ENCODE measurements around the gene EEF1AKMT2.

GRCh38 chr10:124765256-124765655, 26.4 kb downstream of the EEF1AKMT2 start:
- TF ChIP-seq ZNF565 (CRISPR knock-in tag; conservative IDR thresholded peaks at IDR 0.05; ENCODE audit: low read depth) (no peak), CSRNP3 (CRISPR knock-in tag; IDR thresholded peaks at IDR 0.05) (no peak), ZC3H10 (CRISPR knock-in tag; IDR thresholded peaks at IDR 0.05) (no peak), ARNTL (CRISPR knock-in tag; IDR thresholded peaks at IDR 0.05; ENCODE audit: borderline replicate concordance, low read depth) (no peak), ISL1 (CRISPR knock-in tag; IDR thresholded peaks at IDR 0.05) (no peak)
- TF ChIP-seq, protein P1, sequence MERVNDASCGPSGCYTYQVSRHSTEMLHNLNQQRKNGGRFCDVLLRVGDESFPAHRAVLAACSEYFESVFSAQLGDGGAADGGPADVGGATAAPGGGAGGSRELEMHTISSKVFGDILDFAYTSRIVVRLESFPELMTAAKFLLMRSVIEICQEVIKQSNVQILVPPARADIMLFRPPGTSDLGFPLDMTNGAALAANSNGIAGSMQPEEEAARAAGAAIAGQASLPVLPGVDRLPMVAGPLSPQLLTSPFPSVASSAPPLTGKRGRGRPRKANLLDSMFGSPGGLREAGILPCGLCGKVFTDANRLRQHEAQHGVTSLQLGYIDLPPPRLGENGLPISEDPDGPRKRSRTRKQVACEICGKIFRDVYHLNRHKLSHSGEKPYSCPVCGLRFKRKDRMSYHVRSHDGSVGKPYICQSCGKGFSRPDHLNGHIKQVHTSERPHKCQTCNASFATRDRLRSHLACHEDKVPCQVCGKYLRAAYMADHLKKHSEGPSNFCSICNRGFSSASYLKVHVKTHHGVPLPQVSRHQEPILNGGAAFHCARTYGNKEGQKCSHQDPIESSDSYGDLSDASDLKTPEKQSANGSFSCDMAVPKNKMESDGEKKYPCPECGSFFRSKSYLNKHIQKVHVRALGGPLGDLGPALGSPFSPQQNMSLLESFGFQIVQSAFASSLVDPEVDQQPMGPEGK (CRISPR knock-in tag; IDR thresholded peaks at IDR 0.05; ENCODE audit: borderline replicate concordance) = no peak
- TF ChIP-seq, protein P2, sequence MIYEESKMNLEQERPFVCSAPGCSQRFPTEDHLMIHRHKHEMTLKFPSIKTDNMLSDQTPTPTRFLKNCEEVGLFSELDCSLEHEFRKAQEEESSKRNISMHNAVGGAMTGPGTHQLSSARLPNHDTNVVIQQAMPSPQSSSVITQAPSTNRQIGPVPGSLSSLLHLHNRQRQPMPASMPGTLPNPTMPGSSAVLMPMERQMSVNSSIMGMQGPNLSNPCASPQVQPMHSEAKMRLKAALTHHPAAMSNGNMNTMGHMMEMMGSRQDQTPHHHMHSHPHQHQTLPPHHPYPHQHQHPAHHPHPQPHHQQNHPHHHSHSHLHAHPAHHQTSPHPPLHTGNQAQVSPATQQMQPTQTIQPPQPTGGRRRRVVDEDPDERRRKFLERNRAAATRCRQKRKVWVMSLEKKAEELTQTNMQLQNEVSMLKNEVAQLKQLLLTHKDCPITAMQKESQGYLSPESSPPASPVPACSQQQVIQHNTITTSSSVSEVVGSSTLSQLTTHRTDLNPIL (CRISPR knock-in tag; IDR thresholded peaks at IDR 0.05; ENCODE audit: low read depth) = no peak

All from SK-N-SH treated with all-trans-retinoic acid at 6 μM for 48 hours (cell line).